Measurements from ENCODE around the gene OSBPL7. TPM values are rescaled to one million over a fixed set of nuclear protein-coding genes. Genes with fewer than 3 reads are reported as not detected.

The OSBPL7 gene
- polyA plus RNA-seq, 1 donor (not counting 4 experiments of a cell fraction or from before 2014, with no cell fraction given), result 1.9 TPM

- dilution Hi-C loops (cut with MboI; ENCODE audit: extremely low pct_ligation_motif_present, low sequenced_read_pairs), result no loop called here
- FAIRE-seq (no peak), DNase-seq (ENCODE audit: low read depth, low spot score) (no peak)
- H3K4me1 ChIP-seq (ENCODE audit: control insufficient read depth, extremely low read depth, insufficient read depth, low read length), result peaks cover 2% of the 10 kb centered on the region
- H3K36me3 ChIP-seq (ENCODE audit: control insufficient read depth in 2 of 2, extremely low read depth in 1 of 2, insufficient read depth in 2 of 2, low read length in 2 of 2), result peaks cover 0 to 4% of the 10 kb centered on the region in 2 experiments
- no peaks in the 10 kb centered on the region for H4K20me1 ChIP-seq (ENCODE audit: control insufficient read depth, extremely low read depth, insufficient read depth, low read length)
- no peaks in the 10 kb centered on the region for H3K9me3 ChIP-seq (ENCODE audit: control insufficient read depth, low read depth, low read length)
- H3K27ac ChIP-seq (ENCODE audit: control insufficient read depth, insufficient read depth, low read length), result no peak overlapping the region
- TF ChIP-seq EZH2 (IDR thresholded peaks at IDR 0.05; ENCODE audit: low read length), result no peak
- TF ChIP-seq, protein P1, sequence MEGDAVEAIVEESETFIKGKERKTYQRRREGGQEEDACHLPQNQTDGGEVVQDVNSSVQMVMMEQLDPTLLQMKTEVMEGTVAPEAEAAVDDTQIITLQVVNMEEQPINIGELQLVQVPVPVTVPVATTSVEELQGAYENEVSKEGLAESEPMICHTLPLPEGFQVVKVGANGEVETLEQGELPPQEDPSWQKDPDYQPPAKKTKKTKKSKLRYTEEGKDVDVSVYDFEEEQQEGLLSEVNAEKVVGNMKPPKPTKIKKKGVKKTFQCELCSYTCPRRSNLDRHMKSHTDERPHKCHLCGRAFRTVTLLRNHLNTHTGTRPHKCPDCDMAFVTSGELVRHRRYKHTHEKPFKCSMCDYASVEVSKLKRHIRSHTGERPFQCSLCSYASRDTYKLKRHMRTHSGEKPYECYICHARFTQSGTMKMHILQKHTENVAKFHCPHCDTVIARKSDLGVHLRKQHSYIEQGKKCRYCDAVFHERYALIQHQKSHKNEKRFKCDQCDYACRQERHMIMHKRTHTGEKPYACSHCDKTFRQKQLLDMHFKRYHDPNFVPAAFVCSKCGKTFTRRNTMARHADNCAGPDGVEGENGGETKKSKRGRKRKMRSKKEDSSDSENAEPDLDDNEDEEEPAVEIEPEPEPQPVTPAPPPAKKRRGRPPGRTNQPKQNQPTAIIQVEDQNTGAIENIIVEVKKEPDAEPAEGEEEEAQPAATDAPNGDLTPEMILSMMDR (optimal IDR thresholded peaks at IDR 0.05 in 1 of 3, IDR thresholded peaks at IDR 0.05 in 1 of 3, conservative IDR thresholded peaks at IDR 0.05 in 1 of 3; ENCODE audit: extremely low read depth in 1 of 3, insufficient read depth in 2 of 3, low read length in 3 of 3), result no peak
- H3K79me2 ChIP-seq (ENCODE audit: control insufficient read depth, insufficient read depth, low read length), result no peaks in the 10 kb centered on the region
- no peak overlapping the region for H3K4me3 ChIP-seq (ENCODE audit: control insufficient read depth in 2 of 3, extremely low read depth in 1 of 3, insufficient read depth in 2 of 3, low read depth in 1 of 3, low read length in 3 of 3)
- no peaks in the 10 kb centered on the region for H3K9me1 ChIP-seq (ENCODE audit: control insufficient read depth, extremely low read depth, insufficient read depth, low read length)
- H2AFZ ChIP-seq (ENCODE audit: control insufficient read depth, low read length), result no peak overlapping the region
- H3K4me2 ChIP-seq (ENCODE audit: control insufficient read depth, extremely low read depth, insufficient read depth, low read depth, low read length), result no peak overlapping the region
- no peak overlapping the region for H3K9ac ChIP-seq (ENCODE audit: control insufficient read depth, extremely low read depth, insufficient read depth, low read length)
- H3K27me3 ChIP-seq (ENCODE audit: control insufficient read depth, extremely low read depth, insufficient read depth, low read length), result no peaks in the 10 kb centered on the region
Measured at GRCh38 chr17:47804461-47804860, 17.1 kb downstream of the OSBPL7 start.

GRCh38 chr17:47803751-47804150 is 17.8 kb downstream of the OSBPL7 start:
- H4K20me1 ChIP-seq (ENCODE audit: control insufficient read depth, extremely low read depth, insufficient read depth, low read length), result no peaks in the 10 kb centered on the region
- H3K79me2 ChIP-seq (ENCODE audit: control insufficient read depth, insufficient read depth, low read length), result no peaks in the 10 kb centered on the region
- no peaks in the 10 kb centered on the region for H3K9me1 ChIP-seq (ENCODE audit: control insufficient read depth, extremely low read depth, insufficient read depth, low read length)
- dilution Hi-C loops (cut with MboI; ENCODE audit: extremely low pct_ligation_motif_present, low sequenced_read_pairs), result no loop called here
- H3K9me3 ChIP-seq (ENCODE audit: control insufficient read depth, low read depth, low read length), result no peaks in the 10 kb centered on the region
- H2AFZ ChIP-seq (ENCODE audit: control insufficient read depth, low read length), result no peak overlapping the region
- H3K4me1 ChIP-seq (ENCODE audit: control insufficient read depth, extremely low read depth, insufficient read depth, low read length), result no peaks in the 10 kb centered on the region
- H3K36me3 ChIP-seq (ENCODE audit: control insufficient read depth in 2 of 2, extremely low read depth in 1 of 2, insufficient read depth in 2 of 2, low read length in 2 of 2), result peaks cover 0 to 4% of the 10 kb centered on the region in 2 experiments
- H3K4me2 ChIP-seq (ENCODE audit: control insufficient read depth, extremely low read depth, insufficient read depth, low read depth, low read length), result no peak overlapping the region
- H3K27ac ChIP-seq (ENCODE audit: control insufficient read depth, insufficient read depth, low read length), result no peak overlapping the region
- TF ChIP-seq, protein P1 (optimal IDR thresholded peaks at IDR 0.05 in 1 of 3, IDR thresholded peaks at IDR 0.05 in 1 of 3, conservative IDR thresholded peaks at IDR 0.05 in 1 of 3; ENCODE audit: extremely low read depth in 1 of 3, insufficient read depth in 2 of 3, low read length in 3 of 3), result no peak
- no peak for TF ChIP-seq EZH2 (IDR thresholded peaks at IDR 0.05; ENCODE audit: low read length)
- FAIRE-seq (no peak), DNase-seq (ENCODE audit: low read depth, low spot score) (no peak)
- no peaks in the 10 kb centered on the region for H3K27me3 ChIP-seq (ENCODE audit: control insufficient read depth, extremely low read depth, insufficient read depth, low read length)
- no peak overlapping the region for H3K9ac ChIP-seq (ENCODE audit: control insufficient read depth, extremely low read depth, insufficient read depth, low read length)
- no peak overlapping the region for H3K4me3 ChIP-seq (ENCODE audit: control insufficient read depth in 2 of 3, extremely low read depth in 1 of 3, insufficient read depth in 2 of 3, low read depth in 1 of 3, low read length in 3 of 3)

Measured in keratinocyte (primary cell).